T-cell (primary cell): ENCODE results near the gene ACSS2. TPM values are rescaled to one million over a fixed set of nuclear protein-coding genes. Genes with fewer than 3 reads are reported as not detected.

ENCODE experiments used
- ATAC-seq, 4 experiments: fragments of 200-7000 bp in 3 of 4; fragments of 150-1000 bp in 1 of 4; cut with Tn5 transposase; replicated peaks in 1 of 4; 1 replicate in 3 of 4; 2 replicates in 1 of 4; pipeline ENCODE4 v1.10.0; 2021; ENCODE audit warnings: moderate library complexity in 3 of 4, mild to moderate bottlenecking in 2 of 4, moderate number of reproducible peaks in 1 of 4
- CTCF ChIA-PET, 2 donors: fragments of 300-600 bp; sonication (Branson Sonifier 250); formaldehyde crosslinking; loops; one replicate each; lab custom pipeline; 2022; ENCODE audit warnings: antibody characterized with exemption in 2 of 2; lab: Charles Lee
- POLR2A ChIA-PET, 2 donors: fragments of 300-600 bp; sonication (Branson Sonifier 250); formaldehyde crosslinking; loops; one replicate each; lab custom pipeline; 2022; ENCODE audit warnings: antibody characterized with exemption in 2 of 2; lab: Charles Lee
- DNase-seq, 35 experiments: peaks; one replicate each; pipeline versions ENCODE4 v3.0.0 to v3.0.0-alpha.2; 2013 to 2023
- H3K27ac ChIP-seq: one replicate; pipeline ENCODE4 v1.5.1; 2013; ENCODE audit warnings: low read length
- H3K27me3 ChIP-seq, 2 experiments: replicated peaks in 1 of 2; 1 replicate in 1 of 2; 2 replicates in 1 of 2; pipeline versions ENCODE4 v1.6.1 to v1.7.0; 2013; ENCODE audit warnings: low read length in 1 of 2, mixed read lengths in 1 of 2; ENCODE audit not compliant: control insufficient read depth in 2 of 2, insufficient read depth in 2 of 2; ENCODE audit errors: extremely low read depth in 1 of 2
- H3K36me3 ChIP-seq, 2 donors: 1 replicate in 1 of 2; 2 replicates in 1 of 2; pipeline versions ENCODE4 v1.6.1 to v1.7.0; 2013; ENCODE audit warnings: low read length in 1 of 2; ENCODE audit not compliant: control insufficient read depth in 2 of 2, insufficient read depth in 1 of 2; ENCODE audit errors: extremely low read depth in 1 of 2
- H3K4me1 ChIP-seq, 2 experiments: 1 replicate in 1 of 2; 2 replicates in 1 of 2; pipeline versions ENCODE4 v1.6.1 to v1.7.0; 2013; ENCODE audit warnings: low read length in 2 of 2, mixed read lengths in 1 of 2; ENCODE audit not compliant: insufficient read depth in 2 of 2, control insufficient read depth in 1 of 2; ENCODE audit errors: extremely low read depth in 1 of 2
- H3K4me3 ChIP-seq, 2 donors: 1 replicate in 1 of 2; 2 replicates in 1 of 2; pipeline versions ENCODE4 v1.5.1 to v1.7.0; 2013; ENCODE audit warnings: mild to moderate bottlenecking in 2 of 2, low read length in 1 of 2, moderate library complexity in 1 of 2; ENCODE audit not compliant: control insufficient read depth in 1 of 2; ENCODE audit errors: extremely low read depth in 1 of 2
- H3K9me3 ChIP-seq: 2 replicates; pipeline ENCODE4 v1.7.0; 2013
- H3K27ac Mint-ChIP-seq, 2 donors: one replicate each; pipeline ENCODE4 v1.8.0; 2020 to 2021; ENCODE audit warnings: mild to moderate bottlenecking in 2 of 2, mixed read lengths in 2 of 2
- H3K27me3 Mint-ChIP-seq, 2 donors: one replicate each; pipeline ENCODE4 v1.8.0; 2021 to 2022; ENCODE audit warnings: mixed read lengths in 2 of 2
- H3K36me3 Mint-ChIP-seq: one replicate; pipeline ENCODE4 v1.8.0; 2021; ENCODE audit warnings: mixed read lengths
- H3K4me1 Mint-ChIP-seq, 3 donors: one replicate each; pipeline ENCODE4 v1.8.0; 2020 to 2022; ENCODE audit warnings: mixed read lengths in 3 of 3, mild to moderate bottlenecking in 1 of 3
- H3K4me3 Mint-ChIP-seq, 3 donors: one replicate each; pipeline ENCODE4 v1.8.0; 2020 to 2022; ENCODE audit warnings: mild to moderate bottlenecking in 3 of 3, mixed read lengths in 3 of 3, moderate library complexity in 3 of 3
- H3K9me3 Mint-ChIP-seq, 3 donors: one replicate each; pipeline ENCODE4 v1.8.0; 2020 to 2022; ENCODE audit warnings: mixed read lengths in 3 of 3
- WGBS: methylation state at CpG from one replicate; pipeline ENCODE4 v1.1.5; 2013; ENCODE audit warnings: missing lambda C conversion rate; ENCODE audit not compliant: insufficient coverage; 5-methylcytosine and 5-hydroxymethylcytosine counted together
- total RNA-seq, 35 experiments: library from RNA in 6 of 35; stranded (reverse) in 6 of 35; fragments of 120-200 nt in 1 of 35; gene quantifications; one replicate each; pipeline versions ENCODE4 v1.2.1 to v1.2.4 and lab custom pipeline; 2013 to 2026

ACSS2 gene
- total RNA-seq, 5 donors from 2014 or later (not counting 1 experiment from before 2014, with no cell fraction given), result 24.7 to 34.7 (median 27.7) TPM

DNA sequence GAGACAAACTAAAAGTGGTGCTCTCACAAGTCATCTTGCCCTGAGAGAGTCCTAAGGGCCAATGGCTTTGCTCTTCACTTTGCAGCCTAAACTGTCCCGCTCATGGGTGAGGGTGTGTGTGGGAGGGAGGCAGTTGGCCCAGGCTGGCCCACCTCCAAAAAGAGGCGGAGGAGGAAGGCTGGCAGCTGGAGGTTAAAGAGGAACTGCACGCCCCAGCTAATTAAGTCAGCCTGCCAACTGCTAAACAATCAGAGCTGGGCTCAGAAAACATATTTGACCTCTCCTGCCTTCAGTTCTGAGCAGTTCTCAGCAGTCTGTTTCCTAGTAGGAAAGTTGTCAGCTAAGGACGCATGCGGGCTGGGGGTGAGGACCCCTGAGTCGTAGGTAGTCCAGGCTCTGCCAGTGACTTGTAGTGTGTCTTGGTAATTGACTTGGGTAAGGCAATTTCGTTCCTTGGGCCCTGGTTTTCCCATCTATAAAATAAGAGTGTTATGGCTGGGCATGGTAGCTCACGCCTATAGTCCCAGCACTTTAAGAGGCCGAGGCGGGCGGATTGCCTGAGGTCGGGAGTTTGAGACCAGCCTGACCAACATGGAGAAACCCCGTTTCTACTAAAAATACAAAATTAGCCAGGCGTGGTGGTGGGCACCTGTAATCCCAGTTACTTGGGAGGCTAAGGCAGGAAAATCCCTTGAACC is 62.2 kb downstream of the ACSS2 start:
- DNase-seq (peak in 1 of 35 experiments; percentile 9), ATAC-seq (no peak)
- peak overlapping the region in 1 of 2 donors; percentile 45 for H3K27ac Mint-ChIP-seq
- no peaks in the 10 kb centered on the region for H3K9me3 ChIP-seq
- peaks cover 51% of the 10 kb centered on the region for H3K36me3 Mint-ChIP-seq
- H3K4me3 Mint-ChIP-seq, result no peak overlapping the region
- no peaks in the 10 kb centered on the region for H3K9me3 Mint-ChIP-seq
- H3K27me3 ChIP-seq, result no peaks in the 10 kb centered on the region
- 95% methylated on average over 11 of the region's 14 CpGs for WGBS
- H3K4me1 ChIP-seq, result no peaks in the 10 kb centered on the region
- ChIA-PET POLR2A (no interaction called here), CTCF (interaction anchor here in 1 of 2 donors (0.6 kb wide), 1 partner anchor 789 kb away, joined by 3 read pairs; no protein-coding TSS in a partner anchor)
- no peaks in the 10 kb centered on the region for H3K27me3 Mint-ChIP-seq
- H3K27ac ChIP-seq, result no peak overlapping the region
- no peaks in the 10 kb centered on the region for H3K4me1 Mint-ChIP-seq
- peaks cover 6 to 63% of the 10 kb centered on the region in 2 donors for H3K36me3 ChIP-seq
- no peak overlapping the region for H3K4me3 ChIP-seq

DNA sequence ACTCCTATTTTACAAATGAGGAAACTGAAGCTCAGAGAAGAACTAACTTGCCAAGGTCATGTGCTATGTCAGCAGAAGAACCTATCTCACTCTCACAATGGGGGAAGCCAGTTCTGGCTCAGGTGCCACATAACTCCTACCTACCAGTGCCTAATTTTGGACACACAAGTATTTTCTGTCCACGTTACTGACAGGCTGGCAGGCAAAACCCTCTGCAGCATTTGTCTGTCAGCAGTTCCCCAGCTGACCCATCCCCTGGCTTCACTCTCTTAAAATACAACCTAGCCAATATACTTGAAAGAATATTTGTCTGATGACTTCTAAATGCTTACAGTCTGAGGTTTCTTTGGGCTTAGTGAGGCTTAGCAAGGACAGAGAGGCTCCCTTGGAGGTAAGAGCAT is 63.7 kb downstream of the ACSS2 start:
- Histone ChIP-seq H3K4me3 (no peak overlapping the region), H3K27me3 (no peaks in the 10 kb centered on the region), H3K36me3 (peaks cover 12 to 66% of the 10 kb centered on the region in 2 donors), H3K4me1 (no peaks in the 10 kb centered on the region), H3K27ac (no peak overlapping the region), H3K9me3 (no peaks in the 10 kb centered on the region)
- Mint-ChIP-seq H3K4me1 (no peaks in the 10 kb centered on the region), H3K36me3 (peaks cover 50% of the 10 kb centered on the region), H3K9me3 (no peaks in the 10 kb centered on the region), H3K27ac (no peak overlapping the region), H3K4me3 (no peak overlapping the region), H3K27me3 (no peaks in the 10 kb centered on the region)
- no peak for DNase-seq
- POLR2A ChIA-PET, result no interaction called here
- no CpG with 5 or more reads among the region's 1 CpG for WGBS
- no peak for ATAC-seq
- CTCF ChIA-PET, result interaction anchor here in 1 of 2 donors (1.3 kb wide), 1 partner anchor 11 kb away, joined by 3 read pairs; no protein-coding TSS in a partner anchor

DNA sequence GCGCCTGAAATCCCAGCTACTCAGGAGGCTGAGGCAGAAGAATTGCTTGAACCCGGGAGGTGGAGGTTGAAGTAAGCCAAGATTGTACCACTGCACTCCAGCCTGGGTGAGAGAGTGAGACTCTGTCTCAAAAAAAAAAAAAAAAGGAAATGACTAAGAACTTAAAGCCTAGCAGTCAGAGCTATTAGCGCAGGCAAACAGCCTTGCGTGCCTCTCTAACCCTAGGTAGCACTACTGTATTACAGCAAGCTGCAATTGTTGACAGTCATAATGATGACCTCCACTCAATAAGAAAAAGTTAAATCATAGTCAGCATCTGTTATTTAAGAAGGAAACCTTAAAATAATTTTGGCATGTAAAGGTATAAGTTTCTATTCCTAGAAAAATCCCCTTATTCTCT is 64.8 kb downstream of the ACSS2 start:
- 100% methylated on average over 2 of the region's 4 CpGs for WGBS
- H3K27me3 ChIP-seq, result no peaks in the 10 kb centered on the region
- peaks cover 12 to 65% of the 10 kb centered on the region in 2 donors for H3K36me3 ChIP-seq
- H3K27ac ChIP-seq, result no peak overlapping the region
- POLR2A ChIA-PET, result no interaction called here
- H3K9me3 ChIP-seq, result no peaks in the 10 kb centered on the region
- Mint-ChIP-seq H3K36me3 (peaks cover 50% of the 10 kb centered on the region), H3K27me3 (no peaks in the 10 kb centered on the region), H3K27ac (no peak overlapping the region), H3K4me3 (no peak overlapping the region), H3K9me3 (no peaks in the 10 kb centered on the region), H3K4me1 (no peaks in the 10 kb centered on the region)
- no peak overlapping the region for H3K4me3 ChIP-seq
- no peak for ATAC-seq
- no peaks in the 10 kb centered on the region for H3K4me1 ChIP-seq
- DNase-seq, result no peak
- CTCF ChIA-PET, result interaction anchor here in 1 of 2 donors (0.6 kb wide), 1 partner anchor 149 kb away, joined by 4 read pairs; no protein-coding TSS in a partner anchor

- no peaks in the 10 kb centered on the region for H3K4me1 ChIP-seq
- Mint-ChIP-seq H3K4me3 (no peak overlapping the region), H3K27ac (no peak overlapping the region), H3K36me3 (peaks cover 48% of the 10 kb centered on the region), H3K9me3 (no peaks in the 10 kb centered on the region), H3K27me3 (no peaks in the 10 kb centered on the region), H3K4me1 (no peaks in the 10 kb centered on the region)
- no peak overlapping the region for H3K27ac ChIP-seq
- ATAC-seq (no peak), DNase-seq (no peak)
- H3K9me3 ChIP-seq, result no peaks in the 10 kb centered on the region
- 99% methylated on average over 9 of the region's 9 CpGs for WGBS
- H3K4me3 ChIP-seq, result no peak overlapping the region
- POLR2A ChIA-PET, result no interaction called here
- H3K36me3 ChIP-seq, result peaks cover 12 to 60% of the 10 kb centered on the region in 2 donors
- CTCF ChIA-PET, result no interaction called here
- H3K27me3 ChIP-seq, result no peaks in the 10 kb centered on the region
These were observed 65.9 kb downstream of the ACSS2 start for GRCh38 chr20:34942301-34942700.

GRCh38 chr20:34943808-34944567 is 67.6 kb downstream of the ACSS2 start:
- H3K27ac Mint-ChIP-seq, result no peak overlapping the region

DNA sequence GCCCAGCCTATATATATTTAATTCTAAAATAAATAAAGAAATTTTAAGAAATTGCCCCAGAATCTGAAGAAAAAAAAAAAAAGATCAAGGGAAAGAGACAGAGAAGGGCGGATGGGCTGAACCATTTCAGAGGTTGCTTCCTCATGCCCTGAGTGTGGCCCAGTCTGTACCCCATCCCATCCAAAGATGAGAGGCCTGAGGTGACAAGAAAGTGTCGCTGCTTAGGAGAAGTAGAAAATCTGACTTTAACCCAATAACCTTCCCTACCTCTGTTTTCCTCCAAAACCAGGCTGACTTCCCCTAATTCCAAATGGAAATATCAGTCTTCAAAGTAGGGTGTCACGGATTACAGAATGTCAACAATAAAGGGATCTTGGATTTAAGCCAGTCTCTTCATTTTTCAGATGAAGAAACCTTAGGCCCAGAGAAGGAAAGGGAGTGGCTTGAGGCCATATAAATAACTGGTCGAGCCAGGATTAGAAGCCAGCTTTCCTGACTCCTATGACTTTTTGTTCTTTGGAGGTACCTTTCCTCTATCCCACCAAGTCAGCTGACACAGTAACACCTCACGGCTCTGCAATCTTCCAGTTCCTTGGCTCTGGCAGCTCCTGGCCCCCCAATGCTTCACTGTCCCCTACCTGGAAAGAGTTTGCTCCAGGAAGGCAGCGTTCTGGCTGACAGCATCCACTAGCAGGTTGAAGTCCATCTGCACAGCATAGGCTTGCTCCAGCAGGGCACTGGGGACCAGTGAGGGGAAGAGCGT is 69.1 kb downstream of the ACSS2 start:
- H3K36me3 ChIP-seq, result peaks cover 12 to 50% of the 10 kb centered on the region in 2 donors
- CTCF ChIA-PET, result no interaction called here

More at GRCh38 chr20:34943808-34944567, 67.6 kb downstream of the ACSS2 start:
- DNase-seq, result no peak
- H3K4me1 Mint-ChIP-seq, result no peaks in the 10 kb centered on the region
- H3K4me3 Mint-ChIP-seq, result no peak overlapping the region
- ATAC-seq, result no peak
- Histone ChIP-seq H3K4me1 (no peaks in the 10 kb centered on the region), H3K27ac (no peak overlapping the region), H3K36me3 (peaks cover 12 to 49% of the 10 kb centered on the region in 2 donors), H3K27me3 (no peaks in the 10 kb centered on the region), H3K4me3 (no peak overlapping the region), H3K9me3 (no peaks in the 10 kb centered on the region)
- ChIA-PET CTCF (interaction anchor here in 1 of 2 donors (1.5 kb wide), 1 partner anchor 12 kb away, joined by 4 read pairs; the partner anchor contains the start of genes GSS and MYH7B), POLR2A (no interaction called here)
- peaks cover 44% of the 10 kb centered on the region for H3K36me3 Mint-ChIP-seq
- no peaks in the 10 kb centered on the region for H3K9me3 Mint-ChIP-seq
- WGBS, result 100% methylated on average over 1 of the region's 2 CpGs
- H3K27me3 Mint-ChIP-seq, result no peaks in the 10 kb centered on the region

More for the DNA sequence above, 69.1 kb downstream of the ACSS2 start:
- no peaks in the 10 kb centered on the region for H3K9me3 Mint-ChIP-seq
- POLR2A ChIA-PET, result no interaction called here
- no peak for ATAC-seq
- Histone ChIP-seq H3K4me3 (no peak overlapping the region), H3K27ac (no peak overlapping the region), H3K27me3 (no peaks in the 10 kb centered on the region), H3K9me3 (no peaks in the 10 kb centered on the region), H3K4me1 (no peaks in the 10 kb centered on the region)
- peaks cover 50% of the 10 kb centered on the region for H3K36me3 Mint-ChIP-seq
- no peaks in the 10 kb centered on the region for H3K4me1 Mint-ChIP-seq
- 97% methylated on average over 5 of the region's 7 CpGs for WGBS
- H3K27me3 Mint-ChIP-seq, result no peaks in the 10 kb centered on the region
- H3K27ac Mint-ChIP-seq, result no peak overlapping the region
- H3K4me3 Mint-ChIP-seq, result no peak overlapping the region
- DNase-seq, result no peak
